ENCODE data around the gene B4GALT3. TPM values are rescaled to one million over a fixed set of nuclear protein-coding genes. Genes with fewer than 3 reads are reported as not detected.

B4GALT3 gene
- total RNA-seq, 3 donors from 2014 or later: 23.4 to 41.3 (median 29.4) TPM

DNA sequence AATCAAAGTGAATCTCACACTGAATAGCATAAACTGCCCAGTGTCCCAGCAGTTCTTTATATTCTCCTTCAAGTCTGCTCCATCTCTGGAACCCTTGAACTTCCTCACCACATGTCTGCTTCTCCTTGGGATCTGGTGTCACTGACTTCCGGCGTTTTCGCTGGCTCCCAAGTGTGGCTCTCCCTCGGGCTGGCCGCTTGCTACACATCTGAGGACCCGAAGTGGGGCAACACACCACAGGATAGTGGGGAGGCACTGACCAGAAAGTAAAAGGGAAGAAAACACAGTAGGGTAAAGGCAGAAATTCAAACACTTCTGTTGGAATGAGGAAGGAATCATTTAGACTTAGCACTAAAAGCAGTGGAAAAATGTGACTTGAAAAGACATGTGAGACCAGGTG lies 54.3 kb downstream of the B4GALT3 start:
- Histone ChIP-seq H3K36me3 (peaks cover 4% of the 10 kb centered on the region), H3K9me3 (no peaks in the 10 kb centered on the region)

DNA sequence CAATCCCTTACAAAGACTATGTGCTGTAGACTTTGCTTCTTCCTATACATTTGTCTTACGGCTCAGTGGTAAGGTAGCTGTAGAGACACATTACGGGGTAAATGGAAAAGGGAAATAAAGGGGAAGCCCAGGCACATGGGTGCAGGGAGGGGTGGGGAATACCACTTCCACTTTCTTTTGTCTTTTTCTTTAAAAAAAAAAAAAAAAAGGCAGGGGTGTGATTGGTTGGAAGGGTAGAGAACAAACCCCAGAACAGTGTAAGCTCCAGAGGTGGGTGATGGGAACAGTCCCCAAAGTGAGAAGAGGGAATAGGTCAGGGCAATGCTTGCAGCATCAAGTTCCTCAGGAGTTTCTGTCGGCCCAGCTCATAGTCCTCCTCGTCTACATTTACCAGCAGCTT lies 55.5 kb downstream of the B4GALT3 start:
- DNase-seq (ENCODE audit: low spot score in 2 of 2): no peak
- Histone ChIP-seq H3K27me3 (no peaks in the 10 kb centered on the region), H3K9me3 (no peaks in the 10 kb centered on the region), H3K36me3 (peaks cover 4% of the 10 kb centered on the region), H3K27ac (no peak overlapping the region), H3K4me3 (no peak overlapping the region), H3K4me1 (peaks cover 8 to 21% of the 10 kb centered on the region in 2 donors)
- intact Hi-C loops (cut with DNase I; ENCODE audit: low total_unique reads): no loop called here
- no peak for TF ChIP-seq POLR2AphosphoS5 (IDR thresholded peaks at IDR 0.05)
- no peak for TF ChIP-seq POLR2A (IDR thresholded peaks at IDR 0.05)
- TF ChIP-seq, protein P1, sequence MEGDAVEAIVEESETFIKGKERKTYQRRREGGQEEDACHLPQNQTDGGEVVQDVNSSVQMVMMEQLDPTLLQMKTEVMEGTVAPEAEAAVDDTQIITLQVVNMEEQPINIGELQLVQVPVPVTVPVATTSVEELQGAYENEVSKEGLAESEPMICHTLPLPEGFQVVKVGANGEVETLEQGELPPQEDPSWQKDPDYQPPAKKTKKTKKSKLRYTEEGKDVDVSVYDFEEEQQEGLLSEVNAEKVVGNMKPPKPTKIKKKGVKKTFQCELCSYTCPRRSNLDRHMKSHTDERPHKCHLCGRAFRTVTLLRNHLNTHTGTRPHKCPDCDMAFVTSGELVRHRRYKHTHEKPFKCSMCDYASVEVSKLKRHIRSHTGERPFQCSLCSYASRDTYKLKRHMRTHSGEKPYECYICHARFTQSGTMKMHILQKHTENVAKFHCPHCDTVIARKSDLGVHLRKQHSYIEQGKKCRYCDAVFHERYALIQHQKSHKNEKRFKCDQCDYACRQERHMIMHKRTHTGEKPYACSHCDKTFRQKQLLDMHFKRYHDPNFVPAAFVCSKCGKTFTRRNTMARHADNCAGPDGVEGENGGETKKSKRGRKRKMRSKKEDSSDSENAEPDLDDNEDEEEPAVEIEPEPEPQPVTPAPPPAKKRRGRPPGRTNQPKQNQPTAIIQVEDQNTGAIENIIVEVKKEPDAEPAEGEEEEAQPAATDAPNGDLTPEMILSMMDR (IDR thresholded peaks at IDR 0.05): no peak

More for the DNA sequence above, 54.3 kb downstream of the B4GALT3 start:
- Histone ChIP-seq H3K4me1 (peaks cover 8 to 17% of the 10 kb centered on the region in 2 donors), H3K4me3 (no peak overlapping the region), H3K27ac (no peak overlapping the region), H3K27me3 (no peaks in the 10 kb centered on the region)
- no peak for TF ChIP-seq POLR2AphosphoS5 (IDR thresholded peaks at IDR 0.05)
- TF ChIP-seq, protein P1 (IDR thresholded peaks at IDR 0.05): no peak
- TF ChIP-seq POLR2A (IDR thresholded peaks at IDR 0.05): no peak
- intact Hi-C loops (cut with DNase I; ENCODE audit: low total_unique reads): no loop called here
- DNase-seq (ENCODE audit: low spot score in 2 of 2): no peak

Other genes with a start within 250 kb of the B4GALT3 start
- gene ITLN2, start 222.7 kb downstream of the B4GALT3 start, total RNA-seq: 10 to 100 TPM in 1 of 3 donors, not detected in 2; 10.7 TPM
- 10 to 100 TPM; 41.1 to 74.3 (median 48.8) TPM for gene F11R, start 156.4 kb downstream of the B4GALT3 start, total RNA-seq
- 100 to 1,000 TPM in 2 of 3 donors, 10 to 100 TPM in 1; 57.3 to 217 (median 109) TPM for gene TSTD1, start 138.5 kb downstream of the B4GALT3 start, total RNA-seq
- gene USF1, start 131.5 kb downstream of the B4GALT3 start, total RNA-seq: 10 to 100 TPM; 64.5 to 70.8 (median 64.6) TPM
- 10 to 100 TPM in 1 of 3 donors, 1 to 10 TPM in 2; 5.2 to 16.5 (median 7.9) TPM for gene ARHGAP30, start 107.6 kb downstream of the B4GALT3 start, total RNA-seq
- gene NECTIN4, start 87.9 kb downstream of the B4GALT3 start, total RNA-seq: 10 to 100 TPM in 2 of 3 donors, not detected in 1; 28.5 to 56.3 TPM
- gene KLHDC9, start 79.1 kb downstream of the B4GALT3 start, total RNA-seq: 1 to 10 TPM; 5.8 to 9.8 (median 8.5) TPM
- gene PFDN2, start 59.5 kb downstream of the B4GALT3 start, total RNA-seq: 10 to 100 TPM; 32.5 to 50.1 (median 37.0) TPM
- 10 to 100 TPM; 36.3 to 44.5 (median 37.0) TPM for gene NIT1, start 59.4 kb downstream of the B4GALT3 start, total RNA-seq
- gene DEDD, start 44.8 kb downstream of the B4GALT3 start, total RNA-seq: 10 to 100 TPM; 28.7 to 39.0 (median 37.6) TPM
- 10 to 100 TPM; 76.0 to 90.3 (median 87.5) TPM for gene UFC1, start 23.5 kb downstream of the B4GALT3 start, total RNA-seq
- 10 to 100 TPM; 11.7 to 26.9 (median 24.9) TPM for gene USP21, start 18.0 kb downstream of the B4GALT3 start, total RNA-seq
- 10 to 100 TPM; 19.5 to 26.8 (median 25.2) TPM for gene PPOX, start 11.1 kb downstream of the B4GALT3 start, total RNA-seq
- 10 to 100 TPM in 2 of 3 donors, 1 to 10 TPM in 1; 4.8 to 85.5 (median 24.6) TPM for gene ADAMTS4, start 21.5 kb upstream of the B4GALT3 start, total RNA-seq
- 100 to 1,000 TPM; 102 to 129 (median 116) TPM for gene NDUFS2, start 24.9 kb upstream of the B4GALT3 start, total RNA-seq
- 100 to 1,000 TPM in 1 of 3 donors, 10 to 100 TPM in 2; 40.3 to 153 (median 70.1) TPM for gene FCER1G, start 37.8 kb upstream of the B4GALT3 start, total RNA-seq
- gene APOA2, start 46.1 kb upstream of the B4GALT3 start, total RNA-seq: not detected
- gene TOMM40L, start 48.6 kb upstream of the B4GALT3 start, total RNA-seq: 1 to 10 TPM; 6.9 to 9.4 (median 8.2) TPM
- gene NR1I3, start 60.7 kb upstream of the B4GALT3 start, total RNA-seq: not detected
- gene PCP4L1, start 81.2 kb upstream of the B4GALT3 start, total RNA-seq: 1 to 10 TPM in 1 of 3 donors, under 1 TPM in 2; 0.32 to 2.0 (median 0.73) TPM
- 1 to 10 TPM; 1.3 to 3.6 (median 3.2) TPM for gene MPZ, start 132.5 kb upstream of the B4GALT3 start, total RNA-seq
- 10 to 100 TPM; 18.0 to 42.4 (median 23.9) TPM for gene SDHC, start 136.9 kb upstream of the B4GALT3 start, total RNA-seq
- under 1 TPM in 1 of 3 donors, not detected in 2; 0.66 TPM for gene CFAP126, start 190.4 kb upstream of the B4GALT3 start, total RNA-seq